CD4-positive, alpha-beta T cell treated with Interleukin-12 subunit alpha and Interleukin-12 subunit beta, for 1 hour (primary cell): ENCODE measurements around the gene ANO3.
"Not testable (repeated sequence)": the region's sequence is repeated elsewhere in the genome, so short reads cannot be mapped to it uniquely, and the experiment has no call there.

Source experiments
- DNase-seq: peaks from one replicate; pipeline ENCODE4 v3.0.0-alpha.2; 2020

The ANO3 gene

GRCh38 chr11:26331911-26332571 is at the start of gene ANO3:
TSS of gene ANO3 (plus strand) at chr11:26332130. CDS start at chr11:26332276, 146 bp downstream.
- DNase-seq, result no peak

GRCh38 chr11:26283852-26284408 is 48.0 kb upstream of the ANO3 start:
- DNase-seq, result no peak

- no peak for DNase-seq
Observed at GRCh38 chr11:26285608-26286007, 46.3 kb upstream of the ANO3 start.

GRCh38 chr11:26286472-26287066 is 45.4 kb upstream of the ANO3 start:
- DNase-seq, result no peak

GRCh38 chr11:26287067-26287518 is 44.8 kb upstream of the ANO3 start:
- DNase-seq, result no peak

- no peak for DNase-seq
Observed at GRCh38 chr11:26297189-26297975, 34.5 kb upstream of the ANO3 start.

- DNase-seq, result not testable (repeated sequence)
Observed at GRCh38 chr11:26316372-26316771, 15.6 kb upstream of the ANO3 start.

GRCh38 chr11:26319906-26320305 is 12.0 kb upstream of the ANO3 start:
- no peak for DNase-seq

- no peak for DNase-seq
Observed at GRCh38 chr11:26321516-26321915, 10.4 kb upstream of the ANO3 start.

- DNase-seq, result no peak
Observed at GRCh38 chr11:26322335-26323067, 9.4 kb upstream of the ANO3 start.

- no peak for DNase-seq
Observed at GRCh38 chr11:26323837-26324236, 8.1 kb upstream of the ANO3 start.

- DNase-seq, result no peak
Observed at GRCh38 chr11:26324270-26324669, 7.7 kb upstream of the ANO3 start.

GRCh38 chr11:26326793-26327400 is 5.0 kb upstream of the ANO3 start:
- no peak for DNase-seq

- no peak for DNase-seq
Observed at GRCh38 chr11:26329206-26329605, 2.7 kb upstream of the ANO3 start.

GRCh38 chr11:26330262-26330661 is 1.7 kb upstream of the ANO3 start:
- DNase-seq, result no peak

- DNase-seq, result no peak
Observed at GRCh38 chr11:26332572-26332915, 614 bp downstream of the ANO3 start.

GRCh38 chr11:26333906-26334305 is 2.0 kb downstream of the ANO3 start:
- DNase-seq, result no peak

GRCh38 chr11:26335903-26336302 is 4.0 kb downstream of the ANO3 start:
- no peak for DNase-seq

- no peak for DNase-seq
Observed at GRCh38 chr11:26344647-26345046, 12.7 kb downstream of the ANO3 start.

GRCh38 chr11:26348776-26349175 is 16.8 kb downstream of the ANO3 start:
- DNase-seq, result no peak

- DNase-seq, result no peak
Observed at GRCh38 chr11:26350002-26350401, 18.1 kb downstream of the ANO3 start.

GRCh38 chr11:26353010-26353409 is 21.1 kb downstream of the ANO3 start:
- no peak for DNase-seq

GRCh38 chr11:26359055-26359454 is 27.1 kb downstream of the ANO3 start:
- no peak for DNase-seq
